K562 (cell line): ENCODE data around the gene PHETA1. TPM values are rescaled to one million over a fixed set of nuclear protein-coding genes. Genes with fewer than 3 reads are reported as not detected.

Source experiments
- ATAC-seq: fragments of 200-7000 bp; cut with Tn5 transposase; 3 replicates; pipeline ENCODE4 v1.9.1; 2020; ENCODE audit warnings: moderate library complexity
- BruUV-seq: library from RNA; stranded (reverse); fragments of 400-500 nt; replicated peaks from 2 replicates; lab custom pipeline; 2021; lab: Mats Ljungman, UMichigan
- CTCF ChIA-PET: fragments of 300-600 bp; formaldehyde crosslinking; extraction: SDS; loops from one replicate; lab custom pipeline; 2021; ENCODE audit warnings: low intra/inter-chr PET ratio; lab: Yijun Ruan, JAX
- POLR2A ChIA-PET: fragments of 300-600, 350-650 bp; sonication (Branson Sonifier 250); formaldehyde crosslinking; extraction: SDS; loops from one replicate; lab custom pipeline; 2021; ENCODE audit warnings: antibody characterized with exemption, inconsistent platforms; lab: Yijun Ruan, JAX
- DNase-seq, 4 experiments: peaks; one replicate each; pipeline versions ENCODE4 v3.0.0 to v3.0.0-alpha.2; 2011 to 2018; ENCODE audit warnings: low spot score in 3 of 4, mixed read lengths in 3 of 4; ENCODE audit errors: extremely low read depth in 1 of 4
- FAIRE-seq: peaks from 2 replicates; lab custom pipeline; 2011; peaks lifted over from hg19 to GRCh38; lab: Jason Lieb, UNC
- H2AFZ ChIP-seq: 2 replicates; pipeline ENCODE4 v1.6.0; 2011; ENCODE audit warnings: low read depth, low read length, control low read depth, inconsistent platforms
- H3K27ac ChIP-seq: fragments of 200-600 bp; 3 replicates; pipeline ENCODE4 v1.8.0; 2011; ENCODE audit warnings: low read depth, mild to moderate bottlenecking, control low read depth, inconsistent platforms, low read length, moderate library complexity, mixed read lengths; ENCODE audit errors: extremely low read depth
- H3K27me3 ChIP-seq, 2 experiments: fragments of 300-600 bp in 1 of 2; 2 replicates in 1 of 2; 3 replicates in 1 of 2; pipeline versions ENCODE4 v1.6.0 to v1.8.0; 2011; ENCODE audit warnings: inconsistent platforms in 2 of 2, low read length in 2 of 2, mild to moderate bottlenecking in 1 of 2, mixed read lengths in 1 of 2, moderate library complexity in 1 of 2; ENCODE audit not compliant: control insufficient read depth in 2 of 2, insufficient read depth in 2 of 2
- H3K36me3 ChIP-seq: fragments of 300-600 bp; 3 replicates; pipeline ENCODE4 v1.8.0; 2011; ENCODE audit warnings: mild to moderate bottlenecking, low read length, inconsistent platforms; ENCODE audit not compliant: control insufficient read depth, insufficient read depth
- H3K4me1 ChIP-seq, 2 experiments: fragments of 200-600 bp in 1 of 2; replicated peaks in 1 of 2; 2 replicates in 1 of 2; 3 replicates in 1 of 2; pipeline versions ENCODE4 v1.5.1 to v1.8.0; 2011; ENCODE audit warnings: inconsistent platforms in 2 of 2, low read length in 2 of 2, mild to moderate bottlenecking in 1 of 2, mixed read lengths in 1 of 2, moderate library complexity in 1 of 2; ENCODE audit not compliant: control insufficient read depth in 2 of 2, insufficient read depth in 2 of 2
- H3K4me2 ChIP-seq: 2 replicates; pipeline ENCODE4 v1.6.1; 2011; ENCODE audit warnings: low read length, control low read depth, inconsistent platforms, mixed read lengths; ENCODE audit not compliant: insufficient read depth
- H3K4me3 ChIP-seq: fragments of 200-600 bp; sonication (generic), shearing (Covaris generic); 2 replicates; pipeline ENCODE4 v1.5.1; 2016; ENCODE audit warnings: control low read depth, inconsistent platforms
- H3K79me2 ChIP-seq: fragments of 200-600 bp; 3 replicates; pipeline ENCODE4 v1.8.0; 2011; ENCODE audit warnings: low read length, inconsistent platforms; ENCODE audit not compliant: control insufficient read depth, insufficient read depth
- H3K9ac ChIP-seq, 2 experiments: 2 replicates each; pipeline versions ENCODE4 v1.6.0 to v1.6.1; 2011; ENCODE audit warnings: low read depth in 2 of 2, low read length in 2 of 2, control low read depth in 1 of 2, inconsistent platforms in 1 of 2, mild to moderate bottlenecking in 1 of 2, mixed read lengths in 1 of 2; ENCODE audit not compliant: insufficient read depth in 1 of 2
- H3K9me1 ChIP-seq: one replicate; pipeline ENCODE4 v1.6.0; 2011; ENCODE audit warnings: inconsistent platforms, mild to moderate bottlenecking, low read length, moderate library complexity; ENCODE audit not compliant: control insufficient read depth, insufficient read depth
- H3K9me3 ChIP-seq: replicated peaks from 2 replicates; pipeline ENCODE4 v1.5.1; 2011; ENCODE audit warnings: low read depth, low read length, inconsistent platforms; ENCODE audit not compliant: control insufficient read depth, insufficient read depth
- H4K20me1 ChIP-seq: replicated peaks from 2 replicates; pipeline ENCODE4 v1.6.1; 2011; ENCODE audit warnings: low read length, inconsistent platforms, mixed read lengths; ENCODE audit not compliant: control insufficient read depth, insufficient read depth
- DACH1 ChIP-seq: fragments of 450-650 bp; IDR thresholded peaks from 2 replicates; pipeline ENCODE4 v1.6.1; 2018; ENCODE audit not compliant: partially characterized antibody
- RBM15 ChIP-seq: fragments of 200-400 bp; formaldehyde crosslinking; IDR thresholded peaks from 2 replicates; pipeline ENCODE4 v1.6.1; 2018; ENCODE audit warnings: mild to moderate bottlenecking, low read length, moderate library complexity; ENCODE audit not compliant: insufficient read depth
- RFX1 ChIP-seq: fragments of 450-650 bp; IDR thresholded peaks from 2 replicates; pipeline ENCODE4 v1.6.1; 2016; ENCODE audit warnings: mild to moderate bottlenecking, moderate library complexity
- TBP ChIP-seq: optimal IDR thresholded peaks from 2 replicates; pipeline ENCODE3; 2011; ENCODE audit warnings: low read depth, low read length, improper control_type of control experiment
- WGBS: fragments of 100-300 bp; shearing (Covaris generic); methylation state at CpG from one replicate; pipeline ENCODE4 v1.1.6; 2016; ENCODE audit warnings: low coverage, mixed read lengths; ENCODE audit not compliant: insufficient coverage; ENCODE audit errors: missing lambda C conversion rate; 5-methylcytosine and 5-hydroxymethylcytosine counted together
- in situ Hi-C: fragments of 300-500 bp; cut with MboI; formaldehyde crosslinking; loops from 4 replicates; pipeline ENCODE4 v1.15.0; 2018; ENCODE audit warnings: inconsistent platforms, mixed read lengths
- intact Hi-C: fragments of 100-400 bp; cut with micrococcal nuclease; formaldehyde crosslinking; loops from 2 replicates; pipeline ENCODE4 v1.14.2; 2022
- polyA plus RNA-seq, 8 experiments: library from polyadenylated mRNA; depleted of rRNA in 4 of 8; stranded (reverse) in 5 of 8; unstranded in 3 of 8; fragments of >200 nt; fragmentation: Nextera tagmentation in 2 of 8; fragmentation: Illumina TruSeq in 1 of 8; extraction: Ambion mirVana in 2 of 8; extraction: Trizol in 1 of 8; gene quantifications; 2 replicates each; pipeline versions ENCODE4 v1.2.1 to v1.2.3, GENCODE V29; 2011 to 2014; ENCODE audit warnings: inconsistent platforms in 1 of 8, missing spikeins in 1 of 8
- total RNA-seq, 7 experiments: library from RNA; depleted of rRNA in 6 of 7; stranded (reverse); fragments of >200 nt in 6 of 7; fragmentation: Illumina TruSeq in 2 of 7; extraction: Trizol in 2 of 7; gene quantifications; 2 replicates each; pipeline versions ENCODE4 v1.2.1 to v1.2.3, GENCODE V29; 2011 to 2021; ENCODE audit warnings: low replicate concordance in 1 of 7
- TF ChIP-seq, protein P1 (sequence below): fragments of 450-650 bp; formaldehyde crosslinking; IDR thresholded peaks from 2 replicates; pipeline ENCODE4 v1.4.0; 2022; ENCODE audit warnings: mild to moderate bottlenecking, moderate library complexity

PHETA1 gene
- total and polyA plus RNA-seq, 9 of the 15 experiments (the other 6 are each of a cell fraction or from before 2014, with no cell fraction given): 0.03 to 12.4 (median 3.0) TPM

DNA sequence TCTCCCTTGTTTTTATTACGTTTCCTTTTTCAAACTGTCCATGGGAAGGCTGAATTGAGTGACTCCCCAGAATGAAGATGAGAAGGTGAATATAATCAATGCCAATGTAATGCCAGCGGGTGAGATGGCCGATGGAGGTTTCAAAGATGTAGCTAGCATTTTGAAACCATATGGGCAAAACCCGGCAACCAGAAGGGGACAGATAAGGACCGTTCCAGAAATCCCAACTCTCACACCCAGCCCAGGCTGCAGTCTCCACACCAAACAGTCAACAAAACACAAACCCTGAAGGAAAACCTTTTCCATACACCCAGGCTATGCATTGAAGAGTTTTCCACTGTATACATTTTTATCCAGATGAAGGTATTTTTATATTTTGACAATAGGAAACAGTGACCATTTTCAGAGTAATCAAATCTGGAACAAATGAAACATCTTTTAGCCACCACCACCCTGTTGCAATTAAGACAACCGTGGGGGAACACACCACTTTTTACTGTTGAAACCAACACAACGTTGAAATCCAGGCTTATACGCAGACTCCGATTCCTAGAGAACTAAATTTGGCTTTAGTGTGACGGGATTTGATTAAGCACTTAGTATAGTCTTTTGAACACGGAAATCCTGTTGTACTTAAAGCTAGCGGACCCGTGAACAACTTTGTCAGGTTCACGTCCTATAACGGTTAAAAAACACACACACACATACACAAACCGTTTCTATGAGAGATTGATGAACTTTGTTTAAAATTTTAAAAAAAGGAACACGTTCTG, 19.0 kb downstream of the PHETA1 start:
- ChIA-PET POLR2A (interaction anchor here (0.8 to 1.4 kb wide), 2 partner anchors 11 to 89 kb away, joined by 3 to 5 read pairs; no protein-coding TSS in a partner anchor), CTCF (no interaction called here)
- H3K4me3 ChIP-seq: no peak overlapping the region
- no peak overlapping the region for H3K4me2 ChIP-seq
- FAIRE-seq (no peak), DNase-seq (no peak), ATAC-seq (no peak)
- H3K36me3 ChIP-seq: no peaks in the 10 kb centered on the region
- H3K9ac ChIP-seq: no peak overlapping the region
- H2AFZ ChIP-seq: 0 out of 2 replicates have a peak overlapping the region, but pooled peaks have one; percentile 17
- no TSS peak for BruUV-seq
- intact Hi-C loops (no loop called here), in situ Hi-C loops (no loop called here)
- no peaks in the 10 kb centered on the region for H3K4me1 ChIP-seq
- no peaks in the 10 kb centered on the region for H4K20me1 ChIP-seq
- peaks cover 4% of the 10 kb centered on the region; the same call in 1 of the 2 replicates for H3K9me3 ChIP-seq
- H3K9me1 ChIP-seq: no peaks in the 10 kb centered on the region
- H3K27ac ChIP-seq: no peak overlapping the region
- no peaks in the 10 kb centered on the region for H3K79me2 ChIP-seq
- TF ChIP-seq TBP: no peak
- no peak for TF ChIP-seq DACH1
- TF ChIP-seq, protein P1, sequence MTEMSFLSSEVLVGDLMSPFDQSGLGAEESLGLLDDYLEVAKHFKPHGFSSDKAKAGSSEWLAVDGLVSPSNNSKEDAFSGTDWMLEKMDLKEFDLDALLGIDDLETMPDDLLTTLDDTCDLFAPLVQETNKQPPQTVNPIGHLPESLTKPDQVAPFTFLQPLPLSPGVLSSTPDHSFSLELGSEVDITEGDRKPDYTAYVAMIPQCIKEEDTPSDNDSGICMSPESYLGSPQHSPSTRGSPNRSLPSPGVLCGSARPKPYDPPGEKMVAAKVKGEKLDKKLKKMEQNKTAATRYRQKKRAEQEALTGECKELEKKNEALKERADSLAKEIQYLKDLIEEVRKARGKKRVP (CRISPR knock-in tag): no peak
- no peak for TF ChIP-seq RFX1
- no peak for TF ChIP-seq RBM15
- WGBS: 8% methylated on average over 17 of the region's 17 CpGs
- H3K27me3 ChIP-seq: peaks cover 2 to 22% of the 10 kb centered on the region in 2 experiments; a peak in 3 of 5 replicates
